Neural progenitor cell (in vitro differentiated cells): Measurements from ENCODE around the gene TICRR.

ENCODE experiments used
- EZH2 ChIP-seq: fragments of 200-600 bp; sonication (generic); IDR thresholded peaks from 2 replicates; pipeline ENCODE4 v1.6.1; 2017; ENCODE audit warnings: antibody characterized with exemption, mild to moderate bottlenecking, moderate library complexity
- EZH2phosphoT487 ChIP-seq: fragments of 200-600 bp; sonication (generic); IDR thresholded peaks from 2 replicates; pipeline ENCODE4 v1.6.1; 2017; ENCODE audit warnings: antibody characterized with exemption
- TF ChIP-seq, protein P1 (sequence below): fragments of 200-600 bp; sonication (generic); IDR thresholded peaks from 2 replicates; pipeline ENCODE4 v1.5.1; 2017; ENCODE audit warnings: antibody characterized with exemption, mild to moderate bottlenecking

DNA sequence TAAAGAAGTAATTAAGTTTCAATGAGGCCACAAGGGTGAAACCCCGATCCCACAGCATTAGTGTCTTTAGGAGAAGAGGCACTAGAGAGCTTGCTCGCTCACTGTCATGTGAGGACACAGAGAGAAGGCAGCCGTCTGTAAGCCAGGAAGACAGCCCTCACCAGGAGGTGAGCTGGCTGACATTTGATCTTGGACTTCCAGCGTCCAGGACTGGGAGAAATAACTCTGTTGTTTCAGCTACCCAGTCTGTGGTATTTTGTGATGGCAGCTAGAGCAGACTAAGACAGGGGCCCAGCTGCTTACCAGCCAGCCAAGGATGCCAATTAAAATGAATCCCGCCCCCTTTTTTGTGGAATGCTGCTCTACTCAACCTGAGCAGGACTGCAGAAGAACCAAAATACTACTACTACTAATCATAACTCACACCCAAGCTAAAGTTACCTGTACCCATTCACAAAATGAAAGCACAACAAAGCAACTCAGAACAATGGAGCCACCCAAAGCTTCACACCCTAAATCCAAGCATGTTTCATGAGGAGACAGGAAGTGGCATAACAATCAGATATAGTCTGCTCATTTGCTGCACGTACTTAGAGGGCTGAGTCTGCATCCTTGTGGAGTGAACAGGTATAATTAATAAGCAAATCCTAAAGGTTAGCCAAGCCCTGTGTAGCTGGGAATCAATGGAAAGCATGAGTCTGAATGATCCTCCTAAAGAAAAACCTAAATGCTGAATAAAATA, 43.3 kb upstream of the TICRR start:
- TF ChIP-seq, protein P1, sequence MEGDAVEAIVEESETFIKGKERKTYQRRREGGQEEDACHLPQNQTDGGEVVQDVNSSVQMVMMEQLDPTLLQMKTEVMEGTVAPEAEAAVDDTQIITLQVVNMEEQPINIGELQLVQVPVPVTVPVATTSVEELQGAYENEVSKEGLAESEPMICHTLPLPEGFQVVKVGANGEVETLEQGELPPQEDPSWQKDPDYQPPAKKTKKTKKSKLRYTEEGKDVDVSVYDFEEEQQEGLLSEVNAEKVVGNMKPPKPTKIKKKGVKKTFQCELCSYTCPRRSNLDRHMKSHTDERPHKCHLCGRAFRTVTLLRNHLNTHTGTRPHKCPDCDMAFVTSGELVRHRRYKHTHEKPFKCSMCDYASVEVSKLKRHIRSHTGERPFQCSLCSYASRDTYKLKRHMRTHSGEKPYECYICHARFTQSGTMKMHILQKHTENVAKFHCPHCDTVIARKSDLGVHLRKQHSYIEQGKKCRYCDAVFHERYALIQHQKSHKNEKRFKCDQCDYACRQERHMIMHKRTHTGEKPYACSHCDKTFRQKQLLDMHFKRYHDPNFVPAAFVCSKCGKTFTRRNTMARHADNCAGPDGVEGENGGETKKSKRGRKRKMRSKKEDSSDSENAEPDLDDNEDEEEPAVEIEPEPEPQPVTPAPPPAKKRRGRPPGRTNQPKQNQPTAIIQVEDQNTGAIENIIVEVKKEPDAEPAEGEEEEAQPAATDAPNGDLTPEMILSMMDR: no peak
- no peak for TF ChIP-seq EZH2
- no peak for TF ChIP-seq EZH2phosphoT487
